ENCODE results near the gene GPR146. TPM values are rescaled to one million over a fixed set of nuclear protein-coding genes. Genes with fewer than 3 reads are reported as not detected.

Gene GPR146
- total and polyA plus RNA-seq, 2 of the 8 experiments (the other 6 are each of a cell fraction or from before 2014, with no cell fraction given): 1.8 to 2.7 TPM

- no peak for TF ChIP-seq JUN (IDR thresholded peaks at IDR 0.05; ENCODE audit: low read depth, low read length)
- TF ChIP-seq CHD2 (IDR thresholded peaks at IDR 0.05; ENCODE audit: low read length): no peak
- no peak for TF ChIP-seq SIN3A (conservative IDR thresholded peaks at IDR 0.05 in 1 of 2, IDR thresholded peaks at IDR 0.05 in 1 of 2; ENCODE audit: low read depth in 1 of 2, low read length in 2 of 2)
- no peak for TF ChIP-seq SIX5 (IDR thresholded peaks at IDR 0.05; ENCODE audit: low read depth, low read length)
- no peak for TF ChIP-seq RXRA (IDR thresholded peaks at IDR 0.05; ENCODE audit: insufficient read depth, low read depth, low read length)
- TF ChIP-seq MAX (IDR thresholded peaks at IDR 0.05): no peak
These were observed 43.1 kb downstream of the GPR146 start (continued) for GRCh38 chr7:1087465-1087814.

Measured in H1 (cell line).